Peyer's patch (tissue), 4 donors: ENCODE results near the gene EXD3.

Experiments used
- CTCF ChIP-seq, 6 experiments: fragments of 450-650 bp in 4 of 6; fragments of 200-600 bp in 2 of 6; sonication (generic) in 1 of 6; IDR thresholded peaks; one replicate each; pipeline ENCODE4 v1.5.1; 2017 to 2019; ENCODE audit warnings: antibody characterized with exemption in 6 of 6, mild to moderate bottlenecking in 3 of 6, moderate library complexity in 1 of 6
- POLR2A ChIP-seq, 2 donors: fragments of 450-650 bp; IDR thresholded peaks; one replicate each; pipeline ENCODE4 v1.5.1; 2017; ENCODE audit warnings: antibody characterized with exemption in 2 of 2, mild to moderate bottlenecking in 2 of 2, moderate library complexity in 2 of 2

GRCh38 chr9:137321726-137322361, 101.1 kb downstream of the EXD3 start:
- TF ChIP-seq CTCF (IDR thresholded peaks at IDR 0.05) (no peak), POLR2A (IDR thresholded peaks at IDR 0.05) (no peak)
